GM12872 (cell line): Measurements from ENCODE around the gene STARD3.

Source experiments
- CTCF ChIP-seq: IDR thresholded peaks from 3 replicates; pipeline ENCODE4 v1.5.1; 2011; ENCODE audit warnings: low read depth, mild to moderate bottlenecking, low read length, moderate library complexity; ENCODE audit not compliant: insufficient read depth

STARD3 gene

GRCh38 chr17:39643271-39643670 lies 6.3 kb downstream of the STARD3 start:
- TF ChIP-seq CTCF: no peak

DNA sequence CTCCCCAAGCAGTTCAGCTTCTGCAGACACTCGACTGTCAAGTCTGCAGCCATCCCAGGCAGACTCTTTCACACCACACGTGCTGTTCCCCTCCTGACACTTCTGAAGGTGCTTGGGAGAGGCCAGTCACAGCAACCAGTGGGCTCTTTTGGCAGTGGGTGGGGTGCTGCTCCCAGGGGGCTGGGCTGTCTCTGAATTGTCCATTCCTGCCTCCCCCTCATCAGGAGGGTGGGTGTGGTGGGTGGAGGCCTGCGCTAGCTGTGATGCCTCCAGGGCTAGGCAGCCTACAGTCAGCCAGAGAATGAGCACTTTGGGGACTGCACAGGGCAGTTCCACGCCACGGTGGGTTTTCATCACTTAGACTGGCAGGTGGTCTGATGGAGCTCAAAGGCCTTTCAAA lies 10.3 kb downstream of the STARD3 start:
- no peak for TF ChIP-seq CTCF

DNA sequence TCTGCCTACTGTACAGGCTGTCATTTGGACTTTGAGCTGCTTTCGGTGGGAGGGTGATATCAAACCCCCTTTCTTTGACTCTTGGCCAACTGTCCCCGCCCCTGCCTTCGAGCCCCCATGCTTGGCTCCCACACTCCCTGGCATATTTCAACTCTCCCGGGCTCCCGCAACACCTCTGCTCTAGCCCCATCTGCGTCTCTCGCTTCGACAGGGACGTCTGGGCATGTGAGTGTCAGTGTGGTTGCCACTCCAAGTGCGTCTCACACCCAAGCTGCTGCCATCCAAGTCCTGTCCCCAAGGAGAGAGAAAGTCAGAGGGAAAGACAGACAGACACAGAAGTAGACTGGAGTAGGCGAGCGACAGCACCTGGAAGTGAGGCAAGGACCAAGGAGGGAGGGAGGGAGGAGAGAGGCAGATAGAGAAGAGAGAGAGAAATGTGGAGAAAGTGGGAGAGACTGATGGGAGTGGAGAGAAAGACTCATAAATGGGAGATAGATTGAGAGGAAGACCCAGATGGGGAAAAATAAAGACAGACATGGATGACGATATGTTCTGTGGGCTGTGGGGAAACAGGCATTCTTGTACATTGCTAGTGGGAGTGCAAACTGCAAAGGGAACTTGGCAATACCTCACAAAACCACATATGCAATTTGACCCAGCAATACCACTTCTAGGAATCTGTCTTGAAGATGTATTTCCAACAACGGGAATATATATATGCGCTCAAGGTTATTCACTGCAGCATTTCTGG lies 11.8 kb downstream of the STARD3 start:
- no peak for TF ChIP-seq CTCF

DNA sequence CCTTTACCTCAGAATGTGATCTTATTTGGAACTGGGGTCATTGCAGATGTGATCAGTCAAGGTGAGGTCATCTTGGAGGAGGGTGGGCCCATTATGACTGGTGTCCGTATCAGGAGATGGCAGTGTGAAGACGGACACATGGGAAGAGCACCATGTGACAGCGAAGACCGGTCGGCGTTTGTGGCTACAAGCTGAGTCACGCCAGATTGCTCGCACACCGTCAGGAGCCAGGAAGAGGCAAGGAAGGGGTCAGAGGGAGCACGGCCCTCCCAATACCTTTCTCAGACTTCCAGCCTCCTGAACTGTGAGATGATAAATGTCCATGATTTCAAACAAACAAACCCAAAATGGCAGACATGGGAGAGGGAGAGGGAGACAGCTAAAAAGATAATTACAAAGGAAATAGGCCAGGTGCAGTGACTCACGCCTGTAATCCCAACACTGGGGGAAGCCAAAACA lies 13.2 kb downstream of the STARD3 start:
- no peak for TF ChIP-seq CTCF

DNA sequence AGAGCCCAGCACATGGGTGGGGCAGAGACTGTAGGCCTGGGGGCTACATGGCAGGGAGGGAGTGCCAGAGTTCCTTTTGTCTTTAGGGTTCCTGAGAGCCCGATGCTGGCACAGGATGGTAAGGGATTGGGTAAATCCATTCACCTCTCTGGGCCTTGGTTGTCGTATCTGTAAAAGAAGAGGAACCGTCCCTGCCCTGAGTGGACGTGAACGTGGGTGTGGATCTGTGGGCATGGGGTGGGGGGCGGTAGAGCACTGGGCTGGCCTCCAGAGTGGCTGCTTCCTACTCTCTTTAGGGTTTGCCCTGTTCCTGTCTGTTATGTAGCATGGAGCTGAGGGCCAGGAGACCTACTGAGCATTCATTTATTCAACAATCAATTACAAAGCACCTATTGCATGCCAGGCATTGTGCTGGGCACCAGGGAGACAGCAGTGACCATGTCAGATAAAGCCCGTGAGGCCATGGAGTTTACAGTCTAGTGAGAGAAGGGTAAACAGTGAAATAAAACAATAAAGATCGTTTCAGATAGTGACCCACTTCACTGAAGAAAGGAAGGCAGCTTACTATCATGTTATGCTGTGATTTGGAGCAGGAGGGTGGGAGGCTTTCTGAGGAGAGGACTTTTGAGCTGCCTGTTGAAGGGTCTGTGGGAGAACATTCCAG lies 15.1 kb downstream of the STARD3 start:
- TF ChIP-seq CTCF: no peak

GRCh38 chr17:39652587-39653315 lies 15.8 kb downstream of the STARD3 start:
- TF ChIP-seq CTCF: no peak

DNA sequence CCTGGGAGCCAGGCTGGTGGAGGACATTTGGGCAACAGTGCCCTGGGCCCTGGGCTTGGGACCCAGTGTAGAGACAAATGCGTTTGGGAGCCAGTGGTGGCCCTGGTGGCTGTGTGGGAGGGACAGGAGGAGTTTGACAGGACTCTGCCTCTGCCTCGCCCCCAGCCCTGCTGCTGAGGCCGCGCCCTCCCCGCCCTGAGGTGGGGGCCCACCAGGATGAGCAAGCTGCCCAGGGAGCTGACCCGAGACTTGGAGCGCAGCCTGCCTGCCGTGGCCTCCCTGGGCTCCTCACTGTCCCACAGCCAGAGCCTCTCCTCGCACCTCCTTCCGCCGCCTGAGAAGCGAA lies 16.3 kb downstream of the STARD3 start:
- TF ChIP-seq CTCF: no peak
